Neuronal stem cell (in vitro differentiated cells): Measurements from ENCODE around the gene FAM169A.
"Not testable (repeated sequence)": the region's sequence is repeated elsewhere in the genome, so short reads cannot be mapped to it uniquely, and the experiment has no call there.

ENCODE experiments used
- DNase-seq: peaks from one replicate; pipeline ENCODE4 v3.0.0-alpha.2; 2013; ENCODE audit warnings: low spot score
- H2AFZ ChIP-seq: one replicate; pipeline ENCODE4 v1.6.1; 2013; ENCODE audit warnings: mild to moderate bottlenecking, low read length, inconsistent platforms
- H2AK5ac ChIP-seq: 2 replicates; pipeline ENCODE4 v1.6.1; 2013; ENCODE audit warnings: low read depth, mild to moderate bottlenecking, inconsistent platforms, low read length, moderate library complexity, mixed read lengths
- H2BK120ac ChIP-seq: 2 replicates; pipeline ENCODE4 v1.6.1; 2013; ENCODE audit warnings: low read depth, mild to moderate bottlenecking, inconsistent platforms, low read length, moderate library complexity, mixed read lengths
- H2BK12ac ChIP-seq: one replicate; pipeline ENCODE4 v1.6.1; 2013; ENCODE audit warnings: low read length, inconsistent platforms
- H2BK15ac ChIP-seq: 2 replicates; pipeline ENCODE4 v1.6.1; 2013; ENCODE audit warnings: mild to moderate bottlenecking, low read length, inconsistent platforms, mixed read lengths
- H2BK5ac ChIP-seq: one replicate; pipeline ENCODE4 v1.6.1; 2013; ENCODE audit warnings: inconsistent platforms, mild to moderate bottlenecking, low read length, moderate library complexity
- H3K14ac ChIP-seq: one replicate; pipeline ENCODE4 v1.6.1; 2013; ENCODE audit warnings: low read length, inconsistent platforms
- H3K18ac ChIP-seq: 2 replicates; pipeline ENCODE4 v1.6.1; 2013; ENCODE audit warnings: low read length, inconsistent platforms
- H3K23ac ChIP-seq: 2 replicates; pipeline ENCODE4 v1.6.1; 2013; ENCODE audit warnings: low read depth, mild to moderate bottlenecking, mixed read lengths, low read length, inconsistent platforms; ENCODE audit not compliant: poor library complexity
- H3K27ac ChIP-seq: replicated peaks from 3 replicates; pipeline ENCODE4 v1.5.1; 2013; ENCODE audit warnings: low read length, inconsistent platforms
- H3K27me3 ChIP-seq, 3 experiments: 2 replicates each; pipeline ENCODE4 v1.6.1; 2013; ENCODE audit warnings: low read length in 3 of 3, mild to moderate bottlenecking in 2 of 3, inconsistent platforms in 1 of 3, low read depth in 1 of 3, mixed read lengths in 1 of 3, moderate library complexity in 1 of 3; ENCODE audit not compliant: control insufficient read depth in 3 of 3, insufficient read depth in 3 of 3
- H3K36me3 ChIP-seq, 2 donors: replicated peaks in 1 of 2; 2 replicates each; pipeline ENCODE4 v1.6.1; 2013; ENCODE audit warnings: low read length in 2 of 2; ENCODE audit not compliant: control insufficient read depth in 2 of 2, insufficient read depth in 2 of 2
- H3K4ac ChIP-seq: 2 replicates; pipeline ENCODE4 v1.6.1; 2013; ENCODE audit warnings: inconsistent platforms, mild to moderate bottlenecking, low read length, moderate library complexity
- H3K4me1 ChIP-seq, 2 donors: 1 replicate in 1 of 2; 2 replicates in 1 of 2; pipeline ENCODE4 v1.6.1; 2013; ENCODE audit warnings: low read length in 2 of 2, low read depth in 1 of 2; ENCODE audit not compliant: control insufficient read depth in 2 of 2, insufficient read depth in 1 of 2
- H3K4me2 ChIP-seq: one replicate; pipeline ENCODE4 v1.6.1; 2013; ENCODE audit warnings: mild to moderate bottlenecking, low read length, inconsistent platforms; ENCODE audit not compliant: insufficient read depth, poor library complexity, severe bottlenecking
- H3K4me3 ChIP-seq, 2 donors: 2 replicates each; pipeline ENCODE4 v1.5.1; 2013; ENCODE audit warnings: low read length in 2 of 2, mild to moderate bottlenecking in 2 of 2, inconsistent platforms in 1 of 2, moderate library complexity in 1 of 2
- H3K79me1 ChIP-seq: one replicate; pipeline ENCODE4 v1.6.1; 2013; ENCODE audit warnings: low read depth, mild to moderate bottlenecking, inconsistent platforms, low read length, moderate library complexity
- H3K9ac ChIP-seq: one replicate; pipeline ENCODE4 v1.6.1; 2013; ENCODE audit warnings: mild to moderate bottlenecking, low read depth, low read length, inconsistent platforms; ENCODE audit not compliant: poor library complexity
- H3K9me3 ChIP-seq, 2 donors: replicated peaks in 1 of 2; 2 replicates each; pipeline versions ENCODE3 to v1.6.1; 2013; ENCODE audit warnings: low read length in 2 of 2, mild to moderate bottlenecking in 2 of 2, inconsistent platforms in 1 of 2, low read depth in 1 of 2, mixed read lengths in 1 of 2, moderate library complexity in 1 of 2; ENCODE audit not compliant: control insufficient read depth in 2 of 2, insufficient read depth in 1 of 2
- H4K8ac ChIP-seq: one replicate; pipeline ENCODE4 v1.6.1; 2013; ENCODE audit warnings: low read depth, mild to moderate bottlenecking, inconsistent platforms, low read length, moderate library complexity
- H4K91ac ChIP-seq: one replicate; pipeline ENCODE4 v1.6.1; 2013; ENCODE audit warnings: low read length, low read depth, mild to moderate bottlenecking, inconsistent platforms; ENCODE audit not compliant: poor library complexity
- WGBS, 2 donors: extraction: QIAGEN DNeasy Blood & Tissue Kit; methylation state at CpG; one replicate each; pipeline ENCODE4 v1.1.7; 2013; ENCODE audit warnings: missing lambda C conversion rate in 2 of 2, mixed read lengths in 1 of 2; ENCODE audit not compliant: insufficient read length in 2 of 2, insufficient replicate concordance in 1 of 2; ENCODE audit errors: extremely low coverage in 2 of 2; 5-methylcytosine and 5-hydroxymethylcytosine counted together

The FAM169A gene

DNA sequence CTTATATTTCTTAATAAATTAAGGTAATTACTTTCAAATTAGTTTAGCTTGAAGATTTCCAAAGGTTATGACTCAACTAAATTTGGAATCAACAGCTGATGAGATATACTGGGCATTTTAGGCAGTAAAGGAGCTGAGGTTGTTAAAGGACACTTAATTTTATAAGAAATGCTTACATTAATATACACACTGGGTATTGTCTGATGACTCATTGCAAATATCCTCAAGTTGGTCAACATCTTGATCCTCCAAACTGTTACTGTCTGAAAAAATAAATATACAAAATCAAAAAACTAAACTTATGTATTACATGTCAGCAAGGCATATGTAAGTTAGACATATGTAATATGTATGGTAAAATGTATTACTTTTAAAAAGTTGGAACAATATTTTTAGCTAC is 102.7 kb downstream of the FAM169A start:
- Histone ChIP-seq H3K4me1 (peaks cover 8 to 14% of the 10 kb centered on the region in 2 donors), H3K23ac (no peak overlapping the region), H3K18ac (no peak overlapping the region), H4K91ac (no peak overlapping the region), H2AFZ (no peak overlapping the region), H3K36me3 (peaks cover 0 to 70% of the 10 kb centered on the region in 2 donors), H3K14ac (no peak overlapping the region), H3K79me1 (peaks cover 6% of the 10 kb centered on the region), H2BK120ac (no peak overlapping the region), H2BK15ac (no peak overlapping the region), H3K27ac (no peak overlapping the region), H3K4ac (no peak overlapping the region), H3K27me3 (no peaks in the 10 kb centered on the region), H2BK5ac (no peak overlapping the region), H2BK12ac (no peak overlapping the region), H3K9me3 (no peaks in the 10 kb centered on the region), H3K4me2 (no peak overlapping the region), H2AK5ac (no peak overlapping the region), H3K9ac (no peak overlapping the region), H3K4me3 (no peak overlapping the region), H4K8ac (no peak overlapping the region)
- no peak for DNase-seq

DNA sequence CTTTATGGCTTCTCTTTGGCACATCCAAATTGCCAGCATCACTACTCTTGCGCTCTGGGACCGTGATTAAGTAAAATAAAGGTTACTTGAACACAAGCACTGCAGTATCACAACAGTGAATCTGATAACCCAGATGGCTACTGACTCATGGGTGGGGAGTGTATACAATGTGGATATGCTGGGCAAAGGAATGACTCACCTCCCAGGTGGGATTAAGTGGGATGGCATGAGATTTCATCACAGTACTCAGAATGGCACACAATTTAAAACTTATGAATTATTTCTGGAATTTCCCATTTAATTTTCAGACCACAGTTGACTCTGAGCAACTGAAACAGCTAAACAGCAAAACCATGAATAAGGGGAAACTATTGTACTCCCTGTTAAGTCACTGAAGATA is 103.6 kb downstream of the FAM169A start:
- no peak overlapping the region for H2BK12ac ChIP-seq
- no CpG with 5 or more reads among the region's 2 CpGs for WGBS, 2 donors
- peaks cover 6% of the 10 kb centered on the region for H3K79me1 ChIP-seq
- peaks cover 2 to 76% of the 10 kb centered on the region in 2 donors for H3K36me3 ChIP-seq
- no peak overlapping the region for H2BK5ac ChIP-seq
- H3K4me2 ChIP-seq = no peak overlapping the region
- H2BK120ac ChIP-seq = no peak overlapping the region
- no peaks in the 10 kb centered on the region for H3K9me3 ChIP-seq
- H3K14ac ChIP-seq = no peak overlapping the region
- H3K4me3 ChIP-seq = no peak overlapping the region
- no peak overlapping the region for H3K18ac ChIP-seq
- no peak overlapping the region for H3K27ac ChIP-seq
- H2BK15ac ChIP-seq = no peak overlapping the region
- no peak overlapping the region for H3K23ac ChIP-seq
- no peak overlapping the region for H2AK5ac ChIP-seq
- H4K91ac ChIP-seq = no peak overlapping the region
- no peak overlapping the region for H2AFZ ChIP-seq
- no peak for DNase-seq
- H3K27me3 ChIP-seq = no peaks in the 10 kb centered on the region
- no peak overlapping the region for H3K4ac ChIP-seq
- H3K4me1 ChIP-seq = peaks cover 4 to 8% of the 10 kb centered on the region in 2 donors
- no peak overlapping the region for H3K9ac ChIP-seq
- H4K8ac ChIP-seq = no peak overlapping the region

DNA sequence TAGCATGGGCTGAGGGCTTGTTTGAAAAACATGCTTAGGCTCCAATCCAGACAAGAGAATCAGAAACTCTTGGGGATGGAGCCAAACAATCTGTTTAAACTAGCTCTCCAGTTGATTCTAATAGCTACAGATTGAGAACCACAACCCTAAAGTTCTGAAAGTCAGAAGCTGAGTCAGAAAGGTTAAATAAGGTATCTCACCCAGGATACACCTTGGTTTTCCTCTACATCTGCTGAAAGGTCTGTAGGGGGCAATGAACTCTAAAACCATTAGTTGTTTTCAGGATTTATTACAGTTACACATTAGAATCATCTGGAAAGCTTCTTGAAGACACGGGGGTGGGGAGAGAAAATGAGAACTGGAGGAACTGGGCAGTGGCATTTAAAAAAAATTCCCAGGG is 104.9 kb downstream of the FAM169A start:
- H3K27me3 ChIP-seq = no peaks in the 10 kb centered on the region
- no peak overlapping the region for H2AFZ ChIP-seq
- no peak overlapping the region for H2AK5ac ChIP-seq
- no peak overlapping the region for H3K18ac ChIP-seq
- no peak overlapping the region for H2BK5ac ChIP-seq
- H3K9ac ChIP-seq = no peak overlapping the region
- H3K23ac ChIP-seq = no peak overlapping the region
- H3K4me2 ChIP-seq = no peak overlapping the region
- peaks cover 6 to 89% of the 10 kb centered on the region in 2 donors for H3K36me3 ChIP-seq
- H3K4me3 ChIP-seq = no peak overlapping the region
- no peak overlapping the region for H2BK12ac ChIP-seq
- H3K4ac ChIP-seq = no peak overlapping the region
- WGBS, 2 donors = no CpG with 5 or more reads among the region's 1 CpG
- H2BK120ac ChIP-seq = no peak overlapping the region
- H2BK15ac ChIP-seq = no peak overlapping the region
- H3K14ac ChIP-seq = no peak overlapping the region
- peaks cover 2% of the 10 kb centered on the region for H3K79me1 ChIP-seq
- peaks cover 4 to 8% of the 10 kb centered on the region in 2 donors for H3K4me1 ChIP-seq
- DNase-seq = no peak
- H3K9me3 ChIP-seq = peaks cover 0 to 6% of the 10 kb centered on the region in 2 donors
- H4K91ac ChIP-seq = no peak overlapping the region
- no peak overlapping the region for H3K27ac ChIP-seq
- H4K8ac ChIP-seq = no peak overlapping the region

DNA sequence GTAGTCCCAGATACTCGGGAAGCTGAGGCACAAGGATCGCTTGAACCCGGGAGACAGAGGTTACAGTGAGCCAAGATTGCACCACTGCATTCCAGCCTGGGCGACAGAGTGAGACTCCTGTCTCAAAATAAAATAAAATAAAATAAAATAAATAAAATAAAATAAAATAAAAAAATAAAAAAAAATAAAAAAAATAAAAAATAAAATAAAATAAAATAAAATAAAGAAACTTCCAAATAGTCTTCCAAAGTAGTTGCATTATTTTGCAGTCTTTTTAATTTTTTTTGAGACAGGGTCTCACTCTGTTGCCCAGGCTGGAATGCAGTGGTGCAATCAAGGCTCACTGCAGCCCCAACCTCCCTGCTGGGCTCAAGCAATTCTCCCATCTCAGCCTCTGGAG is 117.4 kb downstream of the FAM169A start:
- H3K14ac ChIP-seq, H2BK120ac ChIP-seq, H2BK5ac ChIP-seq, H3K4me1 ChIP-seq, H4K91ac ChIP-seq, H2AFZ ChIP-seq, H3K27ac ChIP-seq, DNase-seq, H2BK15ac ChIP-seq, H3K23ac ChIP-seq, H2BK12ac ChIP-seq, H2AK5ac ChIP-seq, H3K9ac ChIP-seq, H3K9me3 ChIP-seq, H3K79me1 ChIP-seq, H3K27me3 ChIP-seq, H4K8ac ChIP-seq, H3K18ac ChIP-seq, H3K4ac ChIP-seq, H3K4me3 ChIP-seq, H3K4me2 ChIP-seq: not testable (repeated sequence)
- peaks cover 3 to 93% of the 10 kb centered on the region in 2 donors for H3K36me3 ChIP-seq
- no CpG with 5 or more reads among the region's 4 CpGs for WGBS, 2 donors
